HG02798 (cell line): ENCODE data around the gene SLC30A3.

Experiments used
- ATAC-seq: cut with Tn5 transposase; IDR thresholded peaks from one replicate; pipeline ENCODE4 v1.9.1; 2021; ENCODE audit warnings: mild to moderate bottlenecking; ENCODE audit not compliant: unreplicated experiment, poor library complexity

Gene SLC30A3

DNA sequence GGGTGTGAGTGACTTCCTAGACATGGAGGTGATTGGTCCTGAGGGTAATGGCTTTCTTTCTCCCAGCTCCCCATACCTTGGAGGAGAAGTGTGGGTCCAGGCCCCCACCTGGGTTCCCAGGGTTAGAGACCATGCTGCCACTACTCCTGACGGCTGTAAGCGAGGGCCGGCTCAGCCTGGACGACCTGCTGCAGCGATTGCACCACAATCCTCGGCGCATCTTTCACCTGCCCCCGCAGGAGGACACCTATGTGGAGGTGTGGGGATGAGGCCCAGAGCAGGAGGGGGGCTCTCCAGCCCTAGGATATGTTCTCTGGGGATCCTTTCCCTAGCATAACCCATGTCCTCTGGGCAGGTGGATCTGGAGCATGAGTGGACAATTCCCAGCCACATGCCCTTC lies 23.9 kb downstream of the SLC30A3 start:
- ATAC-seq: no peak

DNA sequence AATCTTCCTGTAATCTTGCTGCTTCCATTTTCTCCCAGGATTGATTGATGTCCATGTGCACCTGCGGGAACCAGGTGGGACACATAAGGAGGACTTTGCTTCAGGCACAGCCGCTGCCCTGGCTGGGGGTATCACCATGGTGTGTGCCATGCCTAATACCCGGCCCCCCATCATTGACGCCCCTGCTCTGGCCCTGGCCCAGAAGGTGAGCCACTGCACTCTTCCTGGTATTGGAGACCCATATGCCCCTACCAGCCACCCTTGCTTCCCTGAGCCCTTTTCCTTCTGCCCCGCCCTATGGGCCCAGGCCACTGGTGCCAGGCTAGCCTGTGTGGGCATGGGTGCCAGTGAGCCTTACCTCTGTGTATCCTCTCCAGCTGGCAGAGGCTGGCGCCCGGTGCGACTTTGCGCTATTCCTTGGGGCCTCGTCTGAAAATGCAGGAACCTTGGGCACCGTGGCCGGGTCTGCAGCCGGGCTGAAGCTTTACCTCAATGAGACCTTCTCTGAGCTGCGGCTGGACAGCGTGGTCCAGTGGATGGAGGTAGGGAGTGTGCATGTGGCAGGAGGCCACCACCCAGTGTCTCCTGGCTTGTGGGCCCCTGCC lies 25.4 kb downstream of the SLC30A3 start:
- ATAC-seq: no peak

DNA sequence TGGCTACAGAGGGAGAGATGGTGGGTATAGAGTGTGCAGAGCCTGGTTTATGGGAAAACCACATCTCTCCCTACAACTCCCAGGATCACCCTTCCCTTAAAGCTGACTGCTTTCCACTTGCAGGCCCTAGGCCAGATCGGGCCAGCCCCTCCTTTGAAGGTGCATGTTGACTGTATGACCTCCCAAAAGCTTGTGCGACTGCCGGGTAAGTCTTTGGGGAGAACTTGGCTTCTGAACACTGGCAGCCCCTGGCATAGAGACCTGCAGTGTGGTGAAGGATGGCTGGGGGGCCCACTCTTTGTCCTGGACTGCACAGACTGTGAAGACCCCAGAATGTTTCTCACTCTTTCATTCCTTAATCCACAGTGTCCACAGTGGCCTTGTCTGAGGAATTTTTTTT lies 26.2 kb downstream of the SLC30A3 start:
- no peak for ATAC-seq

DNA sequence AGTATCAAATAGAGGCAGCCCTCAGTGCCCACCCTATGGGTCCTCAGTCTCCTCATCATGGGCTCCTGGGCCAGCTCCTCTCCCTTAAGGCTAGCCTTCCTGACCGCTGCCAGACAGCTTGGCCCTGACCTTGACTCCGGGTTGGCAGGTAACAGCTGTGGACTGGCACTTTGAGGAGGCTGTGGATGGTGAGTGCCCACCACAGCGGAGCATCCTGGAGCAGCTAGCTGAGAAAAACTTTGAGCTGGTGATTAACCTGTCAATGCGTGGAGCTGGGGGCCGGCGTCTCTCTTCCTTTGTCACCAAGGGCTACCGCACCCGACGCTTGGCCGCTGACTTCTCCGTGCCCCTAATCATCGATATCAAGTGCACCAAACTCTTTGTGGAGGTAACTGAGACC lies 26.7 kb downstream of the SLC30A3 start:
- ATAC-seq: no peak

DNA sequence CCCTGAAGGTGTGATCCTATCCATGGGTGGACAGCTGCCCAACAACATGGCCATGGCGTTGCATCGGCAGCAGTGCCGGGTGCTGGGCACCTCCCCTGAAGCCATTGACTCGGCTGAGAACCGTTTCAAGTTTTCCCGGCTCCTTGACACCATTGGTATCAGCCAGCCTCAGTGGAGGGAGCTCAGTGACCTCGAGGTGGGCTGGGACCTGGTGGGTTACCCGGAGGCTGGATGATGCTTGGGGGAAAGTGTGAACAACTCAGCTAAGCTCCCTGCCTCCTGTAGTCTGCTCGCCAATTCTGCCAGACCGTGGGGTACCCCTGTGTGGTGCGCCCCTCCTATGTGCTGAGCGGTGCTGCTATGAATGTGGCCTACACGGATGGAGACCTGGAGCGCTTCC lies 29.5 kb downstream of the SLC30A3 start:
- ATAC-seq: no peak

DNA sequence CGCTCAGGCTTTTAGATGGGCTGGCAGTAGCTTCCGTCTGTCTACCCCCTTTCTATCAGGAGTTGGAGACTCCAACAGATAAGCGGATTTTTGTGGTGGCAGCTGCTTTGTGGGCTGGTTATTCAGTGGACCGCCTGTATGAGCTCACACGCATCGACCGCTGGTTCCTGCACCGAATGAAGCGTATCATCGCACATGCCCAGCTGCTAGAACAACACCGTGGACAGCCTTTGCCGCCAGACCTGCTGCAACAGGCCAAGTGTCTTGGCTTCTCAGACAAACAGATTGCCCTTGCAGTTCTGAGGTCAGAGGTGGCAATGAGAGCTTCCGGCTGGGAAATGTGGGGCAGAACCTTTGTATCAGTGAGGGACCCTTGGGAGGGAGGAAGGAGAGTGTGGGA lies 30.9 kb downstream of the SLC30A3 start:
- no peak for ATAC-seq

DNA sequence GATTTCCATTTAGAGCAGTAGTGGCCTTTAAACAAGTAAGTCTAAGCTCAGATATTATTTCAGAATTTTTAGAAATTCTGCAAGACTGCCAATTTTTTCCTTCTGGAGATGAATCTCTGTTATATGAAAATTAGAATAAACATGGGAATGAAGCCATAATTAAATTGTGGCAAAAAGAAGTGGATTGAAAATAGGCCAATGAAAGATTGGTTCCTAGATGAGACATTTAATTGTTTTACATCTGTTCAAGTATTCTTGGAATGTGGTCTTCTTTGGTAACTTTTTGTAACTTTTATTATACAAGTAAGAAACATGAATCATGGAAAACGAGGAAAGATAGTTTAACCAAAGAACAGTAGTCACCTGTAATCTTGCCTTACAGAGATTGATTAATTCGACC lies 35.3 kb downstream of the SLC30A3 start:
- no peak for ATAC-seq

DNA sequence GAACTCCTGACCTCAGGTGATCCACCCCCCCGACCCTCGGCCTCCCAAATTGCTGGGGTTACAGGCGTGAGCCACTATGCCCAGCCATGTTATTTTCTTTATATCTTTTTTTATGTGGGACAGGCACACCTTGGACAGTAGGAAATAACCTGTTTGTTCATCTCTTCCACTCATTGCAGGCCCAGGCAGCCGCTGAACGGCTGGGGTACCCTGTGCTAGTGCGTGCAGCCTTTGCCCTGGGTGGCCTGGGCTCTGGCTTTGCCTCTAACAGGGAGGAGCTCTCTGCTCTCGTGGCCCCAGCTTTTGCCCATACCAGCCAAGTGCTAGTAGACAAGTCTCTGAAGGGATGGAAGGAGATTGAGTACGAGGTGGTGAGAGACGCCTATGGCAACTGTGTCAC lies 37.3 kb downstream of the SLC30A3 start:
- ATAC-seq: no peak

DNA sequence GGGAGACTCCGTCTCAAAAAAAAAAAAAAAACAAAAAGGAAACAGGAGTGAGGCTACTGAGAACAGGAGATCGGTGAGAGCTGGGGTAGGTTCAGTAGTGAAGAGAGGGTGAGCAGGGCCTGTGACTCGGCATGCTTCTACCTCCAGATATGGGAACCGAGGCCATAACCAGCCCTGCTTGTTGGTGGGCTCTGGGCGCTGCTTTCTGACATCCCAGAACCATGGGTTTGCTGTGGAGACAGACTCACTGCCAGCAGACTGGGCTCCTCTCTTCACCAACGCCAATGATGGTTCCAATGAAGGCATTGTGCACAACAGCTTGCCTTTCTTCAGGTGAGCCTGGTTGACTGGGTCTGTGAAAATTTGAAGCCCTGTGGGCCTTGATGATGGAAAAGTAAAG lies 39.4 kb downstream of the SLC30A3 start:
- ATAC-seq: no peak

DNA sequence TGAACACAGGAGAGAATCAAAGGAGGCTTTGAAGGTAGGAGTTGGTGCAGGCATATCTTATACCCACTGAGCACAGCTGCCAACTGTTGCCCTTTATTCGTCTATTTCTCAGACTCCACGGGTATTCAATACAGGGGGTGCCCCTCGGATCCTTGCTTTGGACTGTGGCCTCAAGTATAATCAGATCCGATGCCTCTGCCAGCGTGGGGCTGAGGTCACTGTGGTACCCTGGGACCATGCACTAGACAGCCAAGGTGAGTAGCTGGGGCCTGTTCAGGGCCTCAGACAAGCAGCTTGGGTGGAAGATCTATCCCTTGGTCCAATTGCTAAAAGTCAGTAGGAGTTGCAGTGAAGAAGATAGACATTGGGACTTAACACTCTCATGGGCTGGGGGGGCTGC lies 40.4 kb downstream of the SLC30A3 start:
- no peak for ATAC-seq

DNA sequence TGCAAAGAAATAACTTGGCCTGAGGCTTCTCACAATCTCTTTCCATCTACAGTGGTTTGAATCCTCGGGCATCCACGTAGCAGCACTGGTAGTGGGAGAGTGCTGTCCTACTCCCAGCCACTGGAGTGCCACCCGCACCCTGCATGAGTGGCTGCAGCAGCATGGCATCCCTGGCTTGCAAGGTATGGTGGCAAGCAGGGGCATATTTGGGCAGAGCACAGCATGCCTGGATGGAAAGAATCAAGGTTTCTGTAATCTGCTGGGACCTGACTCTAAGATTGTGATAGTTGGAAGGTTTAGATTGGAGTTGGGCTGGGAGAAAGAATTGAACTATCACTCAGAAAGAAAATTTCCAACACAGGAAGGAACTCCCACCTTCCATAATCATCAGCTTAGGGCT lies 41.7 kb downstream of the SLC30A3 start:
- no peak for ATAC-seq

DNA sequence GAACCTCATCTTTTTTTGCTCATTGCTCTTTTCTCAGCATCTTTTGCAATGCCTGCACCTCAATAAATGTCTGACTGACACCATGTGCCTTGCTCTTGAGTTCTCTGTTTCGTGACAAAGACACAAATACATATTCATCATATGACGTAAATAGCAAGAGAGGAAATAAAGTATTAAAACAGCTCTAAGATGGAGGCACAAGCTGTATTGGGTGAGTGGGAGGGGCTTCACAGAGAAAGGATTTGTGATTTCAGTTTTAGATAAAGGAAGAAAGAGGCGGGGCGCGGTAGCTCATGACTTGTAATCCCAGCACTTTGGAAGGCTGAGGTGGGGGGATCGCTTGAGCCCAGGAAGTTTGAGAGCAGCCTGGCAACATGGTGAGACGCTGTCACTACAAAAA lies 42.8 kb downstream of the SLC30A3 start:
- no peak for ATAC-seq

DNA sequence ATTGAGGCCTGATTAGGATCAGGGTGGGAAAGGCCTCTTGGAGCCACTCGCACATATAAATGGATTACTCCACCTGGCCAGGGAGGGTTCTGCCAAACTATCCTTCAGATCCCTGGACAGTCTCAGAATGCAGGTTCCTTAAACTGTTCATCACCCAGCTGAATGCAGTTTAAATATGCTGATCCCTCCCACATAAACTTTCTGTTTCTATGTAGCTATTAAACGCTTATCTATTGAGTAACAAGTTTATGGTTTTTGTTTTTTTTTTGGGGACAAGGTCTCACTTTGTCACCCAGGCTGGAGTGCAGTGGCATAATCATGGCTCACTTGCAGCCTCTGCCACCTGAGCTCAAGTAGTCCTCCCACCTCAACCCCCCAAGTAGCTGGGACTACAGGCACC lies 43.8 kb downstream of the SLC30A3 start:
- no peak for ATAC-seq

DNA sequence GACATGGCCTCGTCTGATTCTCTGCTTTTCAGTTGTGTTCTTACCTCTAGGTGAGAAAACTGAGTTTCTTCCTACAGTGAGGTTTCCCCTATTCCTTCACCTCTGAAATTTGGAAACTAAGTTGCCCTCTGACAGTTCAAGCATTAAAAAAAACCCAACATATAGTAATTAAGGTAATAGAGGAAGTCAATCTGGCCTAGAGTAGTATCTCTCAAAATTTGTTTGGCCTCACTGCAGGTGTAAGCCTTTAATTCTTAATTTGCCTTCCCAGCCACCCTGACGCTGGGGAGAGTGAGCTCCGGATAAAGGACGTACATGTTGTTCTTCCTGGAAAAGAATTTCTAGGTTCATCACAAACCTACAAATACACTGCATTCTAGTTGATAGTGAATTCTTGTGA lies 44.2 kb downstream of the SLC30A3 start:
- ATAC-seq: no peak

DNA sequence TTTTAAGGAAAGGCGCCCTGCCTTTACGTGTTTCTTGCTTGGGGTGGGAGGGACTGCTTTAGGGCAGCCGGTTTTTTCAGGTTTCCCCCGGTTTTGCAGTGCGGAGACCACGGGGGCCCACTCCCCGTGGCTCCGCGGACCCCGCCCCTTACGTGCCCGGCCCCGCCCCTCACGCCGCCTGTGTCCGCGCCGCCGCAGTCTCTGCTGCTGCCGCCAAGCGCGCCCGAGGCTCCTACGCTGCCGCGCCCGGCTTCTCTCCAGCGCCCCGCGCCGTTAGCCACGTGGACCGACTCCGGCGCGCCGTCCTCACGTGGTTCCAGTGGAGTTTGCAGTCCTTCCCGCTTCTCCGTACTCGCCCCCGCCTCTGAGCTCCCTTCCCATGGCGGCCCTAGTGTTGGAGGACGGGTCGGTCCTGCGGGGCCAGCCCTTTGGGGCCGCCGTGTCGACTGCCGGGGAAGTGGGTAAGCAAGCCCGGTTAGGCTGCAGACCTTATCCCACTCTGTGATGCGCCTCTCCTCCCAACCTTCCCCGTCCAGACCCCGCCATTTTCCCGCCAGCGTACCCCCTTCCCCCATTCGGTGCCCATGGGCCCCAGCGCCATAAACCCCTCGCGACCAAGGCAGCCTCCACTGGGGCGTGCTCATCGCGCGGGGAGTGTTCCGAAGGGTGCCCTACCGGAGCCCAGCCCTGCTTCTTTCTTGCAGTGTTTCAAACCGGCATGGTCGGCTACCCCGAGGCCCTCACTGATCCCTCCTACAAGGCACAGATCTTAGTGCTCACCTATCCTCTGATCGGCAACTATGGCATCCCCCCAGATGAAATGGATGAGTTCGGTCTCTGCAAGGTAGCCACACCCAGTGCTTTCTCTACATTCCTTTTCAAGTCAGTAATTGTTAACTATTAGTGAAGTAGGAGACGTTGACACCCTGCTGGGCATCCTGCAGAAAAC lies 45.4 kb downstream of the SLC30A3 start, which contains the start of gene CAD:
CAD (plus strand) TSS at position 197 of the 949 bp plus-strand sequence; CDS start at position 380, 183 bp downstream.
- ATAC-seq: peak; percentile 87

DNA sequence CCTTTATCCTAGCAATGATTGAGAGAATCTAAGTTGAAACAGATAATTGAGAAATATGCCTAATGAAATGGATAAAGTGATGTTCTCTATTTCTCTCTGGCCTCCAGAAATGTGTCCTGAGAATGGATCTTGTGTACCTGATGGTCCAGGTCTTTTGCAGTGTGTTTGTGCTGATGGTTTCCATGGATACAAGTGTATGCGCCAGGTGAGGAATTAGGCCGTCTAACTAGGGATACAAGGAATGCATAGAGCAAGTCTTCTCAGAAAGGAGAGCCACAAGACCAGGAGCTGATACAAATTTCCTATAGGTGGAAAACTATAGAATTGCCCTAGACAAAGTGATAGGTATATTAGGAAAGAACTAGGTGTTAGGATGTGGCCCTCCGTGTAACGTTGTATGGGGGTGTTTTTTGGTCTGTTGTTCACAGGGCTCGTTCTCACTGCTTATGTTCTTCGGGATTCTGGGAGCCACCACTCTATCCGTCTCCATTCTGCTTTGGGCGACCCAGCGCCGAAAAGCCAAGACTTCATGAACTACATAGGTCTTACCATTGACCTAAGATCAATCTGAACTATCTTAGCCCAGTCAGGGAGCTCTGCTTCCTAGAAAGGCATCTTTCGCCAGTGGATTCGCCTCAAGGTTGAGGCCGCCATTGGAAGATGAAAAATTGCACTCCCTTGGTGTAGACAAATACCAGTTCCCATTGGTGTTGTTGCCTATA lies 46.3 kb downstream of the SLC30A3 start:
- ATAC-seq: no peak

DNA sequence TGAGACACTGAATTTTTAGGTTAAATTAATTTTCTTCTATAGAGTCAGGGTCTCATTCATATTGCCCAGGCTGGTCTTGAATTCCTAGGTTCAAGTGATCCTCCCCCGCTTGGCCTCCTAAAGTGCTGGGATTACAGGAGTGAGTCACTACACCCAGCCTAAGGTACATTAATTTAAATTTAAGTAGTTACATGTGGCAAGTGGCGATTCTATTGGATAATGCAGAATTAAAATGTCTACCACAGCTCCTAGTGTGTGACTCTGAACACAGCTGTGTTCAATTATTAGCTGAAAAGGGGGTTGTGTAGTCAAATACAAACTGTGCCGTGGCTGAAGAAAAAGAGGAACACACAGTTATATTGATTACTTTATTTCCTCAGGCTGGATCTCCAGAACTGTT lies 47.9 kb downstream of the SLC30A3 start:
- ATAC-seq: no peak

DNA sequence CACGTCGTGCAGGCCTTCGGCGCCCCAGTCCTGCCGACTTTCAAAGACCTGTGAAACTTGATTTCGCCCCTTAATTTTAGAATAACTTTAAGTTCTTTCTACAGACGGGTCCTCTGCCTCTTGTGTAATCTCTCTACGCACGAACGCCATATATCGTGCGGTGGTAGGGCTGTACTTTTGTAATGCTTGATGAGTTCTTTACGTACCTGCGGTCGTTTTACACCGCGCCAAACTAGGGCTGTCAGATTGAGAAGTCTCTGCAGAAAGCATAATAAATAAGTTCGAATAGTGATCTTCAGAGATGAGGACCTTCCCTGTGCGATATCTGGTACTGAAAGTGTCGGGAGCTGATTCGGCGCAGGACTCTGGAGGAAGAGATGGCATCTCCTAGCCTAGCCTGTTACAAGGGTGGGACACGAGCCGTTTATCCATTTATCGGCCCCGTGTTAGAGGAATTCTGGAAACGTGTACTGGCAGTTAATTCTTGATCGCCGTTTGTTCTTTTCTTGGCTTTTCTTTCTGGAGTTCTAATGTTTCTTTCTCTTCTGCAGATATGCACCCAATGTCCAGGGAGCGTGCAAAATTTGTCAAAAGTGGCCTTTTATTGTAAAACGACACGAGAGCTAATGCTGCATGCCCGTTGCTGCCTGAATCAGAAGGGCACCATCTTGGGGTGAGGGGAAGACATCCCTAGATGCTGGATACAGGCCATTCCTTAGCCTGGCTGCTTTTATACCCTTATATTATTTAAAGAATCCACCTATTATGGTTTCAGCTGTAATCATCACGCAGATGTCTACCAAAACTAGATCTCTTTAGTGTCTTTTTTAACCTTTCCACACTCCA lies 50.0 kb downstream of the SLC30A3 start:
- no peak for ATAC-seq

DNA sequence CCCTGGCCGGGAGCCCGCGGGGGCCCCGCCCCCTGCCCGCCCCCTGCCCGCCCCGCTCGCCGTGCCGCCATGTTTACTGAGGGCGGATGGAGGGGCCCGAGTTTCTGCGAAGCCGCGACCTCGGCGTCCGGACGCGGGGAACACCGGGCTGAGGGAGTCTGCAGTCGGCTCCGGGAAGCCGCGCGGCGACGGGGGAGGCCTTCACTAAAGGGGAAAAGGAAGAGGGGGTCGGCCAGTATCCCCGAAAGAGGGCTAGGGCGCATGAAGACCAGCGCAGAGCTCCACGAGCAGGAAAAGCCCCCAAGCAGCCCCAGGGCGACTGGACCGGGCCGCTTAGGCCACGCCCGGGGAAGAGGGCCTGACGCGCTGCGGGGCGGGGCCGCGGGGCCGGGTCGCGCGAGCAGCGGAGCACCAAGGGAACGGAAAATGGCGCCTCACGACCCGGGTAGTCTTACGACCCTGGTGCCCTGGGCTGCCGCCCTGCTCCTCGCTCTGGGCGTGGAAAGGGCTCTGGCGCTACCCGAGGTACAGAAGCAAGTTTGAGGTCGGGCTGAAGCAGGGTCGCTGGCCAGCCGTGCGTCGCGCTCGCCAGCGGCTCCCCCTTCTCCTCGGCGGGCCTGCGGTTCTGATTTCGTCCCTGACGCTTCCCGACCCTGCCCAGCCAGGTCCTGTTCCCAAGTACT lies 50.8 kb downstream of the SLC30A3 start, which contains the start of the genes ATRAID and SLC5A6:
ATRAID (plus strand) TSS at position 99 of the 683 bp plus-strand sequence; CDS start at position 427, 328 bp downstream.
SLC5A6 (minus strand) TSS at position 326 of the 683 bp plus-strand sequence. CDS start 4,618 bp downstream, outside the sequence.
- peak; percentile 85 for ATAC-seq
